Nephron (organoid): ENCODE measurements around the gene SH2D5.

Source experiments
- H3K27ac Mint-ChIP-seq, 3 experiments: 2 replicates each; pipeline ENCODE4 v1.8.0; 2020; ENCODE audit warnings: mixed read lengths in 3 of 3, mild to moderate bottlenecking in 2 of 3, moderate library complexity in 1 of 3
- H3K27me3 Mint-ChIP-seq: 2 replicates; pipeline ENCODE4 v1.8.0; 2021; ENCODE audit warnings: low read depth, mild to moderate bottlenecking, moderate library complexity, mixed read lengths
- H3K36me3 Mint-ChIP-seq: 2 replicates; pipeline ENCODE4 v1.8.0; 2020; ENCODE audit warnings: low read depth, mixed read lengths
- H3K4me1 Mint-ChIP-seq: 2 replicates; pipeline ENCODE4 v1.8.0; 2020; ENCODE audit warnings: mixed read lengths
- H3K4me3 Mint-ChIP-seq, 3 experiments: 2 replicates each; pipeline ENCODE4 v1.8.0; 2020; ENCODE audit warnings: mild to moderate bottlenecking in 3 of 3, mixed read lengths in 3 of 3, moderate library complexity in 2 of 3
- H3K9me3 Mint-ChIP-seq: 2 replicates; pipeline ENCODE4 v1.8.0; 2020; ENCODE audit warnings: mixed read lengths
- CTCF ChIP-seq, 3 experiments: fragments of 200-600 bp; sonication (generic); IDR thresholded peaks; one replicate each; pipeline ENCODE4 v1.5.0; 2021; ENCODE audit warnings: antibody characterized with exemption in 3 of 3; ENCODE audit not compliant: unreplicated experiment in 3 of 3

Gene SH2D5

DNA sequence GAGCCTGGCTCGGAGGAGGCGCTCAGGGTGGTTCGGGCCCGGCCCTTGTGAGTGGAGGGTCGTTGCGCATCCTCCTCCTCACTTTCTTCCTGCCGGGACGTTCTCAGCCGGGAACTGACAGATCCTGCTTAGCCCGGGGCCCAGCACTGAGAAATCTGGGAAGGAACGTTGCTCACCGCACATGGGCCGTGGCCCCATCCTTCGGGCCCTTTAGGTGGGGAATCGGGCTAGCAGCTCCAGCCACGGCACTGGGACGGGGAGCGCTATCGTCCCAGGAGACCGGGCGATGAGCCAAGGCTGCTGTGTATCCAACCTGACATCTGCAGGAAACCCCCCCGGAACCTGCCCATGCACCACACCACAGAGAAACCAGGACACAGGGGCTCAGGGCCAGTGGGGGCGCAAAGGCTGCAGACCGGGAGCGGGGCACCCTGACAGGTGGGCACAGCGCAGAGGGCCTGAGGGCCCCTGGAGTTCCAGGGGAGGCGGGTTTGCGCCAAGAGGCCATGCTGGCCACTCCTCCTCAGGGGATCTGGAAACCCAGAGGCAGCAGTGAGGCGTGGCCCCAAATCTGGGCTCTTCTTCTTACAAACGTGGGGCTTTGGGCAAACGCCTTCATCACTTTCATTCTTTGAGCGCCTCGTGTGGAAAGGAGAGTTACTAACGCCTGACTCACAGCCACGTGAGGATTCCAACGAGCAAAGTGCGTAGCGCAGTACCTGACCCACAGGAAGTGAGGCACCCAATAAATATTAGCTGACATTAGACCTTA, at the start of gene SH2D5:
TSS of gene SH2D5 (minus strand) at position 116 of the 772 bp plus-strand sequence. CDS start 4,659 bp downstream, outside the sequence.
- H3K36me3 Mint-ChIP-seq: peaks cover 7% of the 10 kb centered on the region
- H3K27me3 Mint-ChIP-seq: peaks cover 57% of the 10 kb centered on the region
- H3K9me3 Mint-ChIP-seq: no peaks in the 10 kb centered on the region
- peak within 1 kb of the TSS; percentile 79 to 86 (median 85) for H3K4me3 Mint-ChIP-seq
- H3K4me1 Mint-ChIP-seq: peaks cover 9% of the 10 kb centered on the region
- H3K27ac Mint-ChIP-seq: peak within 1 kb of the TSS in 2 of 3 experiments; percentile 20 to 27
- peak; percentile 22 to 43 (median 24) for TF ChIP-seq CTCF (IDR thresholded peaks at IDR 0.05; ENCODE audit: unreplicated experiment in 3 of 3)

DNA sequence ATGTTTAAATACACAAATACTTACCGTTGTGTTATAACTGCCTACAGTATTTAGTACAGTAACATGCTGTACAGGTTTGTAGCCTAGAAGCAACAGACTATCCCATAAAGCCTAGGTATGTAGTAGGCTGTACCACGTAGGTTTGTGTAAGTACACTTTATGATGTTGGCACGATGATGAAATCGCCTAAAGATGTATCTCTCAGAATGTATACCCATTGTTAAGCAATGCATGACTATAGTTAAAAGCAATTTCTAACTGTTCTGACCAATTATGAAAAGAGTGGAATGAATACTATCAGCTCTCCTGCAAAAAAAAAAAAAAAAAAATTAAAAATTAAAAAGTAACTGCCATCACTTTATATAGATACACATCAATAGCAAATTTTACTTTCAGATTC, 43.2 kb upstream of the SH2D5 start:
- Mint-ChIP-seq H3K36me3 (peaks cover 72% of the 10 kb centered on the region), H3K27ac (no peak overlapping the region), H3K4me1 (peaks cover 21% of the 10 kb centered on the region), H3K27me3 (no peaks in the 10 kb centered on the region), H3K9me3 (no peaks in the 10 kb centered on the region), H3K4me3 (no peak overlapping the region)
- no peak for TF ChIP-seq CTCF (IDR thresholded peaks at IDR 0.05; ENCODE audit: unreplicated experiment in 3 of 3)

- peaks cover 83% of the 10 kb centered on the region for H3K36me3 Mint-ChIP-seq
- H3K4me3 Mint-ChIP-seq: no peak overlapping the region
- H3K9me3 Mint-ChIP-seq: no peaks in the 10 kb centered on the region
- H3K4me1 Mint-ChIP-seq: peaks cover 9% of the 10 kb centered on the region
- TF ChIP-seq CTCF (IDR thresholded peaks at IDR 0.05; ENCODE audit: unreplicated experiment in 3 of 3): no peak
- H3K27me3 Mint-ChIP-seq: no peaks in the 10 kb centered on the region
- H3K27ac Mint-ChIP-seq: no peak overlapping the region
These were observed 39.3 kb upstream of the SH2D5 start for GRCh38 chr1:20771780-20772179.

DNA sequence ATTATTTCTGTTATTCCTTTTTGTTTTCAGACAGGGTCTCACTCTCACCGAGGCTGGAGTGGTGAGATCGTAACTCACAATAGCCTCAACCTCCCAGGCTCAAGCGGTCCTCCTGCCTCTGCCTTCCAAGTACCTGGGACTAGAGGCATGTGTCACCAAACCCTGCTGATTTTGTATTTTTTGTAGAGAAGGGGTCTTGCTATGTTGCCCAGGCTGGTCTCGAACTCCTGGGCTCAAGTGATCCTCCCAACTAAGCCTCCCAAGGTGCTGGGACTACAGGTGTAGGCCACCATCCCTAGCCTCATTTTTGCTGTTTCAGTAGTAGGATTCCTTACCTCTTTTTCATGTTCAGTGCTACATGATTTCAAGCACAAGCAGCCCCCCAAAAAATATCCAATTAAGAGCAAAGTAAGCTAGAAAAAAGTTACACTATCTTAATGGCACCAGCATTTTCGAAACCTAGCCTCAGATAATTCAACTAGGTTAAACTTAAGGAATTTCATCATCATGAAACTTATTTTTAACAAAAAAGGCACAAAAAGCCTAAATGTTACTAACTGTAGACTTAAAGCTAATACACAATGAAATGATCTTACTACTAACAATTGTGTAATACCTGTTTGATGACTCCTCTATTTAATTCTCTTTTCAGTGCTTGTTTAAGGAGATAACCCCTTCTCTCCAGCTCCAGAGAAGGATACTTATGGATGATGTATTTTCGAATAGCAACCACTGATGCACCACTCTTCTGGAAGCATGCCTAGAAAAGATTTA, 38.0 kb upstream of the SH2D5 start:
- Mint-ChIP-seq H3K27ac (no peak overlapping the region), H3K36me3 (peaks cover 85% of the 10 kb centered on the region), H3K27me3 (no peaks in the 10 kb centered on the region), H3K4me3 (no peak overlapping the region), H3K4me1 (no peaks in the 10 kb centered on the region), H3K9me3 (no peaks in the 10 kb centered on the region)
- no peak for TF ChIP-seq CTCF (IDR thresholded peaks at IDR 0.05; ENCODE audit: unreplicated experiment in 3 of 3)

DNA sequence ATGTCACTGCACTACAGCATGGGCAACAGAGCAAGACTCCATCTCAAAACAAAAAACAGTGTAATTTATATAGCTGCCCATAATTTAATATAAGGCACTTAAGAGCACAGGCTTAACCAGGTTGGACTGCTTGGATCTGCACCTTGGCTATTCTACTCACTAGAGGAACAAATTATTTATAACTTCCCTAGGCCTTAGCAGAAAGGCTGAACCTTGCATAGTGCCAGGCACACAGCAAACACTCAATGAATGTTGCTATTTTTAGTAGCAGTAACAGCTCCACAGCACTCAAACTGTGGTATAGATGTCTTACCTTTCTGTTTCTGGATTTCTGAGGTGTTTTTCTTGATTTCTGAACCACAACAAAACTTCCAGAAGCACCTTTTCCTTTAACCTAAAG, 34.8 kb upstream of the SH2D5 start:
- no peak for TF ChIP-seq CTCF (IDR thresholded peaks at IDR 0.05; ENCODE audit: unreplicated experiment in 3 of 3)
- Mint-ChIP-seq H3K36me3 (peaks cover 88% of the 10 kb centered on the region), H3K27me3 (no peaks in the 10 kb centered on the region), H3K4me3 (no peak overlapping the region), H3K4me1 (no peaks in the 10 kb centered on the region), H3K27ac (no peak overlapping the region), H3K9me3 (no peaks in the 10 kb centered on the region)
